ENCODE measurements around the gene MAP2K5.
"Not testable (repeated sequence)": the region's sequence is repeated elsewhere in the genome, so short reads cannot be mapped to it uniquely, and the experiment has no call there.

The MAP2K5 gene

DNA sequence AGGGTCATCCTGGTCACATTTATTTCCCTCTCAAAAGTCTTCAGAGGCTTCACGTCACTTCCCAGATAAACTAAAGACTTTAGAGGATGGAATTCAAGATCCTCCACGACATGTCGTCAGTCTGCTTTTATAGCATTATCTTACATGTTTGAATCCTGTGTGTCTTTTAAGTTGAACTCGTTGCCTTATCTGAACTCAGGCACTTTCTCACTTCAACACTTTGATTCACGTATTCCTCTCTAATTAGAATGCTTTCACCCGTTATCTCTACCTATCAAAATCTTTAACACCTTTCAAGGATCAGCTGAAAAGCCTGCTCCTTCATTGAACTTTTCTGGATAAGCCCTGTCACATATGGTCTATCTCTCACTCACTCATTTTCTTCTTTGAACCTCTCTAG, 97.1 kb downstream of the MAP2K5 start:
- Histone ChIP-seq H3K36me3 (ENCODE audit: control insufficient read depth in 1 of 2, insufficient read depth in 2 of 2, low read length in 2 of 2) (peaks cover 0 to 7% of the 10 kb centered on the region in 2 donors), H3K27ac (ENCODE audit: low read depth, low read length) (no peak overlapping the region), H3K27me3 (ENCODE audit: control insufficient read depth in 1 of 2, insufficient read depth in 2 of 2, low read length in 2 of 2) (no peaks in the 10 kb centered on the region), H3K4me3 (ENCODE audit: low read depth in 1 of 2, low read length in 2 of 2) (no peak overlapping the region), H3K9ac (ENCODE audit: low read depth in 1 of 2, low read length in 2 of 2) (no peak overlapping the region), H3K4me1 (ENCODE audit: control insufficient read depth in 1 of 2, insufficient read depth in 2 of 2, low read length in 2 of 2) (no peaks in the 10 kb centered on the region), H3K9me3 (ENCODE audit: control insufficient read depth in 1 of 2, low read length in 2 of 2) (no peaks in the 10 kb centered on the region)

DNA sequence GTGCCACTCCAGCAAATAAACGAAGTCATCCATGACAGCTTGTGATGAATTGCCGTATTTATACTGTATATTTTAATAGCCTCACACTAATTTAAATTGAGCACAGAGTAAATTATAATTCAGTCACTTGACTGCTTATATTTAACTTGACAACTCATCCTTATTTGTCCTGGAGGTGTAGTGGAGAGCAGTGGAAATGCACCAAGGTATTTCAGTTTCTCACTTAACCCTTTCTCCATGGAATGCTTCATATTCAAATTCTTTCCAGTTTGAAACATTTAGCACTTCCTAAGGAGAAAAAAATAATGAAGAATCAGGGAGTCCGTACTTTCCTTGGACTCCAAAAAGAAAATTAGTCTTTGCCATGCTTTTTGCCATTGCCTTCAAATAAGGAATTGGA, 99.0 kb downstream of the MAP2K5 start:
- Histone ChIP-seq H3K9me3 (ENCODE audit: control insufficient read depth in 1 of 2, low read length in 2 of 2) (no peaks in the 10 kb centered on the region), H3K27ac (ENCODE audit: low read depth, low read length) (no peak overlapping the region), H3K4me3 (ENCODE audit: low read depth in 1 of 2, low read length in 2 of 2) (no peak overlapping the region)

DNA sequence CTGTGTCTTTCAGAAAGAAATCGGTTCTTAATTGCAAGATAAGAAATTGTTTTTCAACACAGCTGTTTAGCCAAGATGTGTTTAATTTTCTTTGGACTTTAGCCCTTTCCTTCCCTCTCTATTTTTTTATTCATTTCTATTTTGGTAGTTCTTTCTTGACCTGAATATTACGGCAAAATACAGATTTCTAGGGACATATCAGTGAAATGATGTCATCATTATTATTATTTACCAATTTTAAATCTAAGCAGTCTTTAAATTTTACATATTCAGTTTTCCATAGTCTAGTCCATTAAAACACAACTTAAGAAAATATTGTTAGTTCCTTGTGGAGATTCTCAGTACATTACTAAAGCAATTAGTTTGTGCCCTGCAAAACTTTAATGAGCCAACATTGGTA, 104.3 kb downstream of the MAP2K5 start:
- Histone ChIP-seq H3K4me1 (ENCODE audit: control insufficient read depth in 1 of 2, insufficient read depth in 2 of 2, low read length in 2 of 2) (no peaks in the 10 kb centered on the region), H3K4me3 (ENCODE audit: low read depth in 1 of 2, low read length in 2 of 2) (no peak overlapping the region), H3K27ac (ENCODE audit: low read depth, low read length) (no peak overlapping the region)

More for the DNA sequence above, 99.0 kb downstream of the MAP2K5 start:
- no peaks in the 10 kb centered on the region for H3K27me3 ChIP-seq (ENCODE audit: control insufficient read depth in 1 of 2, insufficient read depth in 2 of 2, low read length in 2 of 2)
- no peak overlapping the region for H3K9ac ChIP-seq (ENCODE audit: low read depth in 1 of 2, low read length in 2 of 2)
- H3K4me1 ChIP-seq (ENCODE audit: control insufficient read depth in 1 of 2, insufficient read depth in 2 of 2, low read length in 2 of 2) = no peaks in the 10 kb centered on the region
- H3K36me3 ChIP-seq (ENCODE audit: control insufficient read depth in 1 of 2, insufficient read depth in 2 of 2, low read length in 2 of 2) = peaks cover 0 to 7% of the 10 kb centered on the region in 2 donors

DNA sequence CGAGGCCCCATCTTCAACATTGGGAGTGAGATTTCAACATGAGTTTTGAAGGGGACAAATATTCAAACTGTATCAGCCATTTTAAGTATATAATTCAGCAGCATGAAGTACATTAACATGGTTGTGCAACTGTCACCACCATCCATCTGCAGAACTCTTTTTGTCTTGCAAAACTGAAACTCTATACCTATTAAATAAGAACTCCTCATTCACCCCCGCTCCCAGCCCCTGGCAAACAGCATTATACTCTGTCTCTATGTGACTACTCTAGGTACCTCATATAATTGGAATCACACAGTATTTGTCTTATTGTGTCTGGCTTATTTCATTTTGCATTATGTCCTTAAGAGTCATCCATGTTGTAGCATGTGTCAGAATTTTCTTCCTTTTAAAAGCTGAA, 110.1 kb downstream of the MAP2K5 start:
- H3K4me1 ChIP-seq (ENCODE audit: control insufficient read depth in 1 of 2, insufficient read depth in 2 of 2, low read length in 2 of 2) = no peaks in the 10 kb centered on the region
- H3K27me3 ChIP-seq (ENCODE audit: control insufficient read depth in 1 of 2, insufficient read depth in 2 of 2, low read length in 2 of 2) = no peaks in the 10 kb centered on the region
- peaks cover 0 to 9% of the 10 kb centered on the region in 2 donors for H3K9me3 ChIP-seq (ENCODE audit: control insufficient read depth in 1 of 2, low read length in 2 of 2)
- peaks cover 0 to 10% of the 10 kb centered on the region in 2 donors for H3K36me3 ChIP-seq (ENCODE audit: control insufficient read depth in 1 of 2, insufficient read depth in 2 of 2, low read length in 2 of 2)
- no peak overlapping the region for H3K4me3 ChIP-seq (ENCODE audit: low read depth in 1 of 2, low read length in 2 of 2)
- no peak overlapping the region for H3K9ac ChIP-seq (ENCODE audit: low read depth in 1 of 2, low read length in 2 of 2)
- no peak overlapping the region for H3K27ac ChIP-seq (ENCODE audit: low read depth, low read length)

More for the DNA sequence above, 104.3 kb downstream of the MAP2K5 start:
- Histone ChIP-seq H3K27me3 (ENCODE audit: control insufficient read depth in 1 of 2, insufficient read depth in 2 of 2, low read length in 2 of 2) (no peaks in the 10 kb centered on the region), H3K9me3 (ENCODE audit: control insufficient read depth in 1 of 2, low read length in 2 of 2) (no peaks in the 10 kb centered on the region), H3K9ac (ENCODE audit: low read depth in 1 of 2, low read length in 2 of 2) (no peak overlapping the region), H3K36me3 (ENCODE audit: control insufficient read depth in 1 of 2, insufficient read depth in 2 of 2, low read length in 2 of 2) (peaks cover 0 to 4% of the 10 kb centered on the region in 2 donors)

DNA sequence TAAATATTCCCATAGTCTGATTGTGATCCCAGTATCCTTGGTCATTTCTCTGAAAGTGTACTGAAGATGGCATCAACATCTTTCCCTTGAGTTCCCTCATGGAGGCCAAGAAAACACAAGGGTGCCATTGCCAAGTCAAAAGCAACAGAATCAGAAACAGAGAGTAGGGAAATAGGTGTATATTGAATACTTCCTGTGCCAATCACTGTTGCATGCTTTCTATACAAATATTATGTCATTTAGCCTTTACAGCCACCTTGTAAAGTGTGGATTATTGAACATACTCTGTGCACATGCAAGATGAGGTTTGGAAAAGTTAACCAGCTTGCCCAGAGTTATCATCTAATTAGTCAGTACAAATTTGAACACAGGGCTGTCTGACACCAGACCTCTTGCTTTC, 117.9 kb downstream of the MAP2K5 start:
- H3K27ac ChIP-seq (ENCODE audit: low read depth, low read length) = no peak overlapping the region
- H3K9ac ChIP-seq (ENCODE audit: low read depth in 1 of 2, low read length in 2 of 2) = no peak overlapping the region
- no peaks in the 10 kb centered on the region for H3K27me3 ChIP-seq (ENCODE audit: control insufficient read depth in 1 of 2, insufficient read depth in 2 of 2, low read length in 2 of 2)
- peaks cover 0 to 5% of the 10 kb centered on the region in 2 donors for H3K36me3 ChIP-seq (ENCODE audit: control insufficient read depth in 1 of 2, insufficient read depth in 2 of 2, low read length in 2 of 2)
- H3K9me3 ChIP-seq (ENCODE audit: control insufficient read depth in 1 of 2, low read length in 2 of 2) = peaks cover 0 to 3% of the 10 kb centered on the region in 2 donors
- no peaks in the 10 kb centered on the region for H3K4me1 ChIP-seq (ENCODE audit: control insufficient read depth in 1 of 2, insufficient read depth in 2 of 2, low read length in 2 of 2)
- H3K4me3 ChIP-seq (ENCODE audit: low read depth in 1 of 2, low read length in 2 of 2) = no peak overlapping the region

DNA sequence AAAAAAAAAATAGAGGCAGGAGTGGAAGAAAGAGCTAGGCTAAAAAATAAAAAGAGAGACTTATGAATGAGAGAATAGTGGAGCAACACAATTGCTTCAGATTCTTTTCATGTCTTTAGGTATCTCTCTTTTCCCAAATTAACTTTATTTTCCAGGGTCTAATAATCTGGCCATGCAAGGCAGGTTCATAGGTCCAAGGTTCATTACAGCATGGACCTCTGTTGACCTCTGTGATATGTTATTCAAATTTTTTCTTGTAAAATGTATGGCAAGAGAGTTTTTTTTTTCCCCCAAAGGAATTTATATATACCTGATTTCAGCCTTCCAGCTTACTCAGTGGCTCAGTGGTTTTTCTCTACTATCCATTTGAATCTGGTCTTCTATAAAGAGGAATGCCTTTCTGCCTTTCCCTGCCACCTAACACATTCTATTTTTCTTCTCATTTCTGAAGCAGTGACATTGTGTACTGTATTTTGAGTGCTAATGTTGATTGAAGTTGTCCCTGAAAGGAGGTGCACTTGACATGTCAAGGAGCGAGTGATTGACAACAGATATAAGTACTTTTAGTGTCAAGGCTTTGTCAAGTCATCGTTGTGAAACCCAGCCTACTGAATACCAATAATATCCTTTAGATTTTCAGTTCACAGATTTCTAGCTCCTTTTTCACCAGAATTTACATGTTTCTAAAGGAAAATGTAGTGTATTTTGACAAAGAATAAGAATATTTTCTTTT, 118.5 kb downstream of the MAP2K5 start:
- Histone ChIP-seq H3K4me1 (ENCODE audit: control insufficient read depth in 1 of 2, insufficient read depth in 2 of 2, low read length in 2 of 2) (no peaks in the 10 kb centered on the region), H3K9me3 (ENCODE audit: control insufficient read depth in 1 of 2, low read length in 2 of 2) (no peaks in the 10 kb centered on the region)

DNA sequence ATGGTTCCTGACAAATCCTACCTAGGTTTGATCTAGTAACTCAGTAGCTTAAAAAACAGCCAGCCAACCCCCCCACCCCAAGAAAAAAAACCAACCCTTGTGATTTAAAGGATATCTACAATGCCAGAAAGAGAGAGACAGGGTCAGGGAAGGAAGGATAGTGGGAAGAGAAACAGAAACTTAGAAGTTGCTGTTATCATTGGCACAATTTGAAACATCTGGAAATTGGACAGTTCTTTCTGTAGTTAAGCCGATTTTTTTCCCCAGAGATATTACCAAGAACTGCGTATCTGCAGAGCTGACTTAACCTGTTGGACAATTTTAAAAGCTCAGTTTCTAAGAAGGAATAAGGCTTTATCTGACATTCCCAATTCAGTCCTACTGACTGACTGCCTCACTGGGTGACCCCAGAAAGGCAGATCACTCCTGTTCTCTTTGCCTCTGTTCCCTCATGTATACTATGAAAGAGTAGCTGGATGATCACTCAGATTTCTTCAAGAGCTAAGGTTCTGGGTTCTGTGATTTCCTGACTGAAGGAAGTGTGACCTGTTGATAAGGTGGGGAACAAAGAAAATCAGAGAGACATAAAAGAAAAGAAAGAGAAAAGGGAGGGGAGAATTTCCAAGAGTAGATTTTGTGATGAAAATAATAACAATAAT, 128.3 kb downstream of the MAP2K5 start:
- Histone ChIP-seq H3K9ac (ENCODE audit: low read depth in 1 of 2, low read length in 2 of 2) (no peak overlapping the region), H3K4me1 (ENCODE audit: control insufficient read depth in 1 of 2, insufficient read depth in 2 of 2, low read length in 2 of 2) (no peaks in the 10 kb centered on the region), H3K4me3 (ENCODE audit: low read depth in 1 of 2, low read length in 2 of 2) (no peak overlapping the region), H3K27me3 (ENCODE audit: control insufficient read depth in 1 of 2, insufficient read depth in 2 of 2, low read length in 2 of 2) (no peaks in the 10 kb centered on the region), H3K27ac (ENCODE audit: low read depth, low read length) (no peak overlapping the region), H3K9me3 (ENCODE audit: control insufficient read depth in 1 of 2, low read length in 2 of 2) (no peaks in the 10 kb centered on the region), H3K36me3 (ENCODE audit: control insufficient read depth in 1 of 2, insufficient read depth in 2 of 2, low read length in 2 of 2) (no peaks in the 10 kb centered on the region)

More for the DNA sequence above, 118.5 kb downstream of the MAP2K5 start:
- Histone ChIP-seq H3K9ac (ENCODE audit: low read depth in 1 of 2, low read length in 2 of 2) (no peak overlapping the region), H3K27ac (ENCODE audit: low read depth, low read length) (no peak overlapping the region), H3K36me3 (ENCODE audit: control insufficient read depth in 1 of 2, insufficient read depth in 2 of 2, low read length in 2 of 2) (peaks cover 0 to 3% of the 10 kb centered on the region in 2 donors), H3K4me3 (ENCODE audit: low read depth in 1 of 2, low read length in 2 of 2) (no peak overlapping the region), H3K27me3 (ENCODE audit: control insufficient read depth in 1 of 2, insufficient read depth in 2 of 2, low read length in 2 of 2) (no peaks in the 10 kb centered on the region)

DNA sequence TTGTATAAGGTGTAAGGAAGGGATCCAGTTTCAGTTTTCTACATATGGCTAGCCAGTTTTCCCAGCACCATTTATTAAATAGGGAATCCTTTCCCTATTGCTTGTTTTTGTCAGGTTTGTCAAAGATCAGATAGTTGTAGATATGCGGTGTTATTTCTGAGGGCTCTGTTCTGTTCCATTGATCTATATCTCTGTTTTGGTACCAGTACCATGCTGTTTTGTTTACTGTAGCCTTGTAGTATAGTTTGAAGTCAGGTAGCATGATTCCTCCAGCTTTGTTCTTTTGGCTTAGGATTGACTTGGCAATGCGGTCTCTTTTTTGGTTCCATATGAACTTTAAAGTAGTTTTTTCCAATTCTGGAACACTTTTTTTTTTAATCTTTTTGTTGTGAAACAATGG, 130.3 kb downstream of the MAP2K5 start:
- H3K4me1 ChIP-seq (ENCODE audit: control insufficient read depth in 1 of 2, insufficient read depth in 2 of 2, low read length in 2 of 2); H3K27ac ChIP-seq (ENCODE audit: low read depth, low read length); H3K9me3 ChIP-seq (ENCODE audit: control insufficient read depth in 1 of 2, low read length in 2 of 2); H3K27me3 ChIP-seq (ENCODE audit: control insufficient read depth in 1 of 2, insufficient read depth in 2 of 2, low read length in 2 of 2); H3K36me3 ChIP-seq (ENCODE audit: control insufficient read depth in 1 of 2, insufficient read depth in 2 of 2, low read length in 2 of 2); H3K9ac ChIP-seq (ENCODE audit: low read depth in 1 of 2, low read length in 2 of 2); H3K4me3 ChIP-seq (ENCODE audit: low read depth in 1 of 2, low read length in 2 of 2): not testable (repeated sequence)

DNA sequence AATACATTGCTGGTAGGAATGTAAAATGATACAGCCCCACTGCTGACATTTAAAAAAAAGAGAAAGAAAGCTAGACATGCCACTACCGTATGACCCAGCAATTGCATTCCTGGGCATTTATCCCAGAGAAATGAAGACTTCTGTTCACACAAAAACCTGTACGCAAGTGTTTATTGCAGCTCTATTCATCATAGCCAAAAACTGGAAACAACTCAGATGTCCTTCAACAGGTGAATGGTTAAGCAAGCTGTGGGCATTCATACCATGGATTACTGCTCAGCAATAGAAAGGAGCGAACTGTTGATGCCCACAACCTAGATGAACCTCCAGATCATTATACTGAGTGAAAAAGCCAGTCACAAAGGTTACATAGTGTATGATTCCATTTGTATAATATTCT, 132.5 kb downstream of the MAP2K5 start:
- Histone ChIP-seq H3K4me3 (ENCODE audit: low read depth in 1 of 2, low read length in 2 of 2) (no peak overlapping the region), H3K9me3 (ENCODE audit: control insufficient read depth in 1 of 2, low read length in 2 of 2) (no peaks in the 10 kb centered on the region)

DNA sequence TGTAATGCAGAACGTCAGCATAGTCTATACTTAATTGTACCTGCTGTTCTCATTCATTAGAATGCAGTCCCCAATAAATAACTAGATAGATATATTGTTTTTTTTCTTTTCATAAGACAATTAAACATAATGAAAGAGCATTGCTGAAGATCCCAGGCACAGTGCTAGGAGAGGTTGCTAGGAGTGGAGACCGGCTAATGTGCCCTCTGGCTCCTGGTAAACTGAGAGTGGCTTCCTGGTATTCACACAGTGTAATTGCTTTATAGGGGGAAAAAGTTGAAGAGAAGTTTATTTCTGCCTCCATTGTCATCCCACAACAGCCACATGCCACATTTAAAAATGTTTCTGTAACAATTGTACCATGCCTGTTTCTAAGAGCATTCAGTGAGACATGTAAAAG, 135.6 kb downstream of the MAP2K5 start:
- H3K4me1 ChIP-seq (ENCODE audit: control insufficient read depth in 1 of 2, insufficient read depth in 2 of 2, low read length in 2 of 2) = no peaks in the 10 kb centered on the region
- no peak overlapping the region for H3K9ac ChIP-seq (ENCODE audit: low read depth in 1 of 2, low read length in 2 of 2)
- peaks cover 0 to 3% of the 10 kb centered on the region in 2 donors for H3K9me3 ChIP-seq (ENCODE audit: control insufficient read depth in 1 of 2, low read length in 2 of 2)
- H3K36me3 ChIP-seq (ENCODE audit: control insufficient read depth in 1 of 2, insufficient read depth in 2 of 2, low read length in 2 of 2) = peaks cover 0 to 6% of the 10 kb centered on the region in 2 donors
- no peak overlapping the region for H3K27ac ChIP-seq (ENCODE audit: low read depth, low read length)
- H3K4me3 ChIP-seq (ENCODE audit: low read depth in 1 of 2, low read length in 2 of 2) = no peak overlapping the region
- H3K27me3 ChIP-seq (ENCODE audit: control insufficient read depth in 1 of 2, insufficient read depth in 2 of 2, low read length in 2 of 2) = no peaks in the 10 kb centered on the region

More for the DNA sequence above, 132.5 kb downstream of the MAP2K5 start:
- Histone ChIP-seq H3K27ac (ENCODE audit: low read depth, low read length) (no peak overlapping the region), H3K9ac (ENCODE audit: low read depth in 1 of 2, low read length in 2 of 2) (no peak overlapping the region), H3K36me3 (ENCODE audit: control insufficient read depth in 1 of 2, insufficient read depth in 2 of 2, low read length in 2 of 2) (no peaks in the 10 kb centered on the region), H3K27me3 (ENCODE audit: control insufficient read depth in 1 of 2, insufficient read depth in 2 of 2, low read length in 2 of 2) (no peaks in the 10 kb centered on the region), H3K4me1 (ENCODE audit: control insufficient read depth in 1 of 2, insufficient read depth in 2 of 2, low read length in 2 of 2) (no peaks in the 10 kb centered on the region)

Data from duodenal mucosa (tissue), 2 donors.